Astrocyte (in vitro differentiated cells and primary cell): ENCODE results near the gene MTMR12. TPM values are rescaled to one million over a fixed set of nuclear protein-coding genes. Genes with fewer than 3 reads are reported as not detected.
A peak's percentile ranks its signal among the peaks of the same experiment; 100 is the strongest.

Experiments
- DNase-seq: peaks from one replicate; pipeline ENCODE4 v3.0.0-alpha.2; 2010; ENCODE audit warnings: low read depth
- FAIRE-seq: peaks from 2 replicates; lab custom pipeline; 2011; peaks lifted over from hg19 to GRCh38; lab: Jason Lieb, UNC
- H2AFZ ChIP-seq: 2 replicates; pipeline ENCODE4 v1.6.0; 2012; ENCODE audit warnings: low read depth, low read length, inconsistent platforms
- H3K27ac ChIP-seq: 2 replicates; pipeline ENCODE4 v1.5.1; 2011; ENCODE audit warnings: low read depth, low read length, inconsistent platforms
- H3K27me3 ChIP-seq: 2 replicates; pipeline ENCODE4 v1.6.0; 2011; ENCODE audit warnings: low read length, inconsistent platforms; ENCODE audit not compliant: insufficient read depth
- H3K36me3 ChIP-seq: 2 replicates; pipeline ENCODE4 v1.5.1; 2011; ENCODE audit warnings: low read length, inconsistent platforms; ENCODE audit not compliant: insufficient read depth
- H3K4me1 ChIP-seq: 2 replicates; pipeline ENCODE4 v1.5.1; 2011; ENCODE audit warnings: low read length, inconsistent platforms; ENCODE audit not compliant: insufficient read depth
- H3K4me2 ChIP-seq: 2 replicates; pipeline ENCODE4 v1.6.0; 2012; ENCODE audit warnings: low read length, inconsistent platforms
- H3K4me3 ChIP-seq: 2 replicates; pipeline ENCODE4 v1.5.1; 2011; ENCODE audit warnings: low read depth, mild to moderate bottlenecking, low read length, inconsistent platforms; ENCODE audit not compliant: insufficient read depth
- H3K79me2 ChIP-seq: 2 replicates; pipeline ENCODE4 v1.6.0; 2012; ENCODE audit warnings: mild to moderate bottlenecking, low read length, inconsistent platforms; ENCODE audit not compliant: insufficient read depth
- H3K9ac ChIP-seq: 2 replicates; pipeline ENCODE4 v1.6.0; 2012; ENCODE audit warnings: mild to moderate bottlenecking, low read length, inconsistent platforms
- H3K9me3 ChIP-seq: 2 replicates; pipeline ENCODE4 v1.5.1; 2012; ENCODE audit warnings: low read depth, mild to moderate bottlenecking, low read length, inconsistent platforms; ENCODE audit not compliant: insufficient read depth
- H4K20me1 ChIP-seq: 2 replicates; pipeline ENCODE4 v1.6.0; 2012; ENCODE audit warnings: low read length, inconsistent platforms; ENCODE audit not compliant: insufficient read depth
- H3K27ac Mint-ChIP-seq: one replicate; pipeline ENCODE4 v1.8.0; 2021; ENCODE audit warnings: mild to moderate bottlenecking, mixed read lengths; ENCODE audit not compliant: unreplicated experiment
- H3K27me3 Mint-ChIP-seq: one replicate; pipeline ENCODE4 v1.8.0; 2021; ENCODE audit warnings: low read depth, mixed read lengths; ENCODE audit not compliant: unreplicated experiment
- H3K36me3 Mint-ChIP-seq: one replicate; pipeline ENCODE4 v1.8.0; 2021; ENCODE audit warnings: low read depth, mixed read lengths; ENCODE audit not compliant: unreplicated experiment
- H3K4me1 Mint-ChIP-seq: one replicate; pipeline ENCODE4 v1.8.0; 2021; ENCODE audit warnings: low read depth, mixed read lengths; ENCODE audit not compliant: unreplicated experiment
- H3K4me3 Mint-ChIP-seq: one replicate; pipeline ENCODE4 v1.8.0; 2021; ENCODE audit warnings: mild to moderate bottlenecking, moderate library complexity, mixed read lengths; ENCODE audit not compliant: unreplicated experiment
- H3K9me3 Mint-ChIP-seq: one replicate; pipeline ENCODE4 v1.8.0; 2021; ENCODE audit warnings: mild to moderate bottlenecking, mixed read lengths; ENCODE audit not compliant: unreplicated experiment
- EZH2 ChIP-seq: IDR thresholded peaks from 2 replicates; pipeline ENCODE4 v1.6.1; 2012; ENCODE audit warnings: mild to moderate bottlenecking, low read length, inconsistent platforms; ENCODE audit not compliant: insufficient read depth
- total RNA-seq: library from RNA; stranded (reverse); gene quantifications from 2 replicates; pipeline ENCODE4 v1.2.1, GENCODE V29; 2021
- TF ChIP-seq, protein P1 (sequence below): IDR thresholded peaks from 2 replicates; pipeline ENCODE4 v1.5.1; 2011; ENCODE audit warnings: low read depth, mild to moderate bottlenecking, inconsistent platforms, low read length, moderate library complexity; ENCODE audit not compliant: insufficient read depth

Gene MTMR12
- total RNA-seq, 1 donor from 2014 or later: 23.1 TPM

DNA sequence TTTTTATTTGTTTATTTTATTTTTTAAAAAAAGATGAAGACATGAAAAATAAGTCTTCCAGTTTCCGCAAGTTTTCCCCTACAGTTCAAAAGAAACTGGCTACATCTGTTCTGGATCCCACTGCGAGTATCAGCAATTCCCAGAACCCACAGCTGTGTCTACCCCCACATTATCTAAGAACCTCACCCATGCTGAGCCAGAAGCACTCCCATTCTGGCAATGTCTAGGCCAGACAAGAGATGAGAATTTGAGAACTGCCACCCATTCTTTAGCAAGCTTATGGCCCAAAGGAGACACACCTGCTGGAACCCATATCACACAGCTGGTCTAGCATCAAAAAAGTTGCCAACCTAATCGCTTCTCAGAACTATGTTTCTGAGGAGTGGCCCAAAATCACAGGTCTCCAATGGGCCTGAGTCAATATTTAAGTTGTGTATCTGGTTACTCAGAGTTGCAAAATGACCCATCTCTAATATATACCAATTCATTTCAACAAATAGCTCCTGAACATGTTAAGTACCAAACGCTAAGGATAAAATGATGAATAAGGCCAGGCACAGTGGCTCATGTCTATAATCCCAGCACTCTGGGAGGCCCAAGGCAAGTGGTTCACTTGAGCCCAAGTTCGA lies 27.1 kb downstream of the MTMR12 start:
- Histone ChIP-seq H3K27me3 (no peaks in the 10 kb centered on the region), H3K4me1 (peaks cover 6% of the 10 kb centered on the region), H4K20me1 (peaks cover 36% of the 10 kb centered on the region), H3K9ac (no peak overlapping the region), H2AFZ (no peak overlapping the region), H3K79me2 (peaks cover 29% of the 10 kb centered on the region), H3K36me3 (no peaks in the 10 kb centered on the region), H3K9me3 (no peaks in the 10 kb centered on the region), H3K27ac (no peak overlapping the region), H3K4me3 (no peak overlapping the region), H3K4me2 (no peak overlapping the region)
- peaks cover 19% of the 10 kb centered on the region for H3K36me3 Mint-ChIP-seq
- H3K4me1 Mint-ChIP-seq: peaks cover 7% of the 10 kb centered on the region
- DNase-seq (no peak), FAIRE-seq (no peak)
- H3K9me3 Mint-ChIP-seq: peaks cover 4% of the 10 kb centered on the region
- no peak overlapping the region for H3K4me3 Mint-ChIP-seq
- no peak overlapping the region for H3K27ac Mint-ChIP-seq
- no peaks in the 10 kb centered on the region for H3K27me3 Mint-ChIP-seq
- TF ChIP-seq EZH2: no peak
- TF ChIP-seq, protein P1, sequence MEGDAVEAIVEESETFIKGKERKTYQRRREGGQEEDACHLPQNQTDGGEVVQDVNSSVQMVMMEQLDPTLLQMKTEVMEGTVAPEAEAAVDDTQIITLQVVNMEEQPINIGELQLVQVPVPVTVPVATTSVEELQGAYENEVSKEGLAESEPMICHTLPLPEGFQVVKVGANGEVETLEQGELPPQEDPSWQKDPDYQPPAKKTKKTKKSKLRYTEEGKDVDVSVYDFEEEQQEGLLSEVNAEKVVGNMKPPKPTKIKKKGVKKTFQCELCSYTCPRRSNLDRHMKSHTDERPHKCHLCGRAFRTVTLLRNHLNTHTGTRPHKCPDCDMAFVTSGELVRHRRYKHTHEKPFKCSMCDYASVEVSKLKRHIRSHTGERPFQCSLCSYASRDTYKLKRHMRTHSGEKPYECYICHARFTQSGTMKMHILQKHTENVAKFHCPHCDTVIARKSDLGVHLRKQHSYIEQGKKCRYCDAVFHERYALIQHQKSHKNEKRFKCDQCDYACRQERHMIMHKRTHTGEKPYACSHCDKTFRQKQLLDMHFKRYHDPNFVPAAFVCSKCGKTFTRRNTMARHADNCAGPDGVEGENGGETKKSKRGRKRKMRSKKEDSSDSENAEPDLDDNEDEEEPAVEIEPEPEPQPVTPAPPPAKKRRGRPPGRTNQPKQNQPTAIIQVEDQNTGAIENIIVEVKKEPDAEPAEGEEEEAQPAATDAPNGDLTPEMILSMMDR: no peak

DNA sequence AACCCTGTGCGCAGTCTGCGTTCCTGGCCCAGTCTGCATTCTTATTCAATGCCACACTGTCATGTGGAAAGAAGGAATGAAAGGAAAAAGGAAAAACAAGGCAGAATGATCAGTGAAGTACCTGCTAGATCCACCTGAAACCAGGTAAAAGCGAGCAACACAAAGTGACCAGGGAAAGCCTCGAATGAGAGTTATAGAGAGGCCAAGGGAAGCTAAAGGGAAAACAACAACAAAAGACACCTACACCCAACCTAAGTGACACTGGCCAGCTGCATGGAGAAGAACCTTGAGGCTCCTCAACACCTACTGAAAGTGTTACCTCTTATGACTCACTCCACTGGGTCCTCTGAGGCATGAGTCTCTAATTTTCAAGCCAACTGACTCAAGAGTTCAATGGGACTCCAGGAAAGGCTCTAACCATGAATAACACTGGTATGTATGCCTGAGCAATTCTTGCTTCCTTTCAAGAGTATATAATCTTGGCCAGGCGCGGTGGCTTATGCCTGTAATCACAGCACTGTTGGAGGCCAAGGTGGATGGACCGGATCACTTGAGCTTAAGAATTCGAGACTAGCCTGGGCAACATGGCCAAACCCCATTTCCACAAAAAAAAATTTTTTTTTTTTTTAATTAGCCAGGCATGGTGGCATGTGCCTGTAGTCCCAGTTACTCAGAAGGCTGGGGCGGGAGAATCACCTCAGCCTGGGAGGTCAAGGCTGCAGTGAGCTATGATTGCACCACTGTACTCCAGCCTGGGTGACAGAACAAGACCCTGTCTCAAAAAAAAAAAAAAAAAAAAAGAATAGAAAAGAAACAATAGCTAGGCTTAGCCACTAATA lies 29.0 kb downstream of the MTMR12 start:
- Mint-ChIP-seq H3K4me3 (no peak overlapping the region), H3K4me1 (peaks cover 8% of the 10 kb centered on the region), H3K27ac (no peak overlapping the region), H3K9me3 (peaks cover under 1% of the 10 kb centered on the region), H3K36me3 (peaks cover 17% of the 10 kb centered on the region), H3K27me3 (no peaks in the 10 kb centered on the region)
- Histone ChIP-seq H3K4me2 (no peak overlapping the region), H3K27ac (no peak overlapping the region), H3K9me3 (no peaks in the 10 kb centered on the region), H3K79me2 (peaks cover 26% of the 10 kb centered on the region), H3K36me3 (no peaks in the 10 kb centered on the region), H3K4me3 (no peak overlapping the region), H3K9ac (no peak overlapping the region), H3K4me1 (peaks cover 6% of the 10 kb centered on the region), H3K27me3 (no peaks in the 10 kb centered on the region), H2AFZ (no peak overlapping the region), H4K20me1 (peaks cover 27% of the 10 kb centered on the region)
- DNase-seq (peak; percentile 76), FAIRE-seq (no peak)
- TF ChIP-seq EZH2: no peak
- TF ChIP-seq, protein P1: no peak

DNA sequence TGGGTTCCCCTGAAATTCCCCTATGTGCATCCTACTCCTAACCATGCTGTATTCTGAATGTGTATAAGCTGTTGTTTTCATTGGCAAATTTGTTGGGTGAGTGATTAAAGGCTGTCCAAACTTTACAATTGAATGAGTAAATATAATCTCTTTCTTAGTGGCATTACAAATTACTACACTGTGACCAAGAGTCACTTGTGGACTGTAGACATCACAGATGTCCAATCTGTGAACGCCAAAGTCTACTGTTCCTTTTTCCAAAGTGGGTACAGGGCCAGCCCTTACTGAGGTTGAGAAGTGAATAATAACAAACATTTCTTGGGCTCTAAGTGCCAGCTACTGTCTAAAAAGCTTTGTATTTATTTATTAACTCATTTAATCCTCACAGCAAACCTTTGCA lies 29.7 kb downstream of the MTMR12 start:
- H3K27ac ChIP-seq: no peak overlapping the region
- Mint-ChIP-seq H3K4me3 (no peak overlapping the region), H3K4me1 (peaks cover 12% of the 10 kb centered on the region), H3K27me3 (no peaks in the 10 kb centered on the region), H3K9me3 (no peaks in the 10 kb centered on the region), H3K36me3 (peaks cover 17% of the 10 kb centered on the region), H3K27ac (no peak overlapping the region)
- no peak overlapping the region for H3K4me3 ChIP-seq
- DNase-seq: no peak
- H3K9me3 ChIP-seq: no peaks in the 10 kb centered on the region
- H3K79me2 ChIP-seq: peaks cover 25% of the 10 kb centered on the region
- no peak overlapping the region for H3K4me2 ChIP-seq
- H3K9ac ChIP-seq: no peak overlapping the region
- H3K27me3 ChIP-seq: no peaks in the 10 kb centered on the region
- H3K4me1 ChIP-seq: peaks cover 9% of the 10 kb centered on the region
- no peak overlapping the region for H2AFZ ChIP-seq
- FAIRE-seq: no peak
- no peak for TF ChIP-seq EZH2
- TF ChIP-seq, protein P1: no peak
- H3K36me3 ChIP-seq: no peaks in the 10 kb centered on the region
- H4K20me1 ChIP-seq: peaks cover 27% of the 10 kb centered on the region
